Measurements from ENCODE around the gene RSBN1L.

Gene RSBN1L

GRCh38 chr7:77684030-77684429 is 12.2 kb upstream of the RSBN1L start:
- no peak for DNase-seq (ENCODE audit: low spot score)
- in situ Hi-C loops (cut with MboI; ENCODE audit: low sequenced_read_pairs, unreplicated experiment) = no loop called here
- TF ChIP-seq CTCF (IDR thresholded peaks at IDR 0.05; ENCODE audit: borderline replicate concordance, control extremely low read depth, extremely low read depth, insufficient read depth, missing control alignments) = no peak

GRCh38 chr7:77685233-77685632 is 11.0 kb upstream of the RSBN1L start:
- no peak for DNase-seq (ENCODE audit: low spot score)
- TF ChIP-seq CTCF (IDR thresholded peaks at IDR 0.05; ENCODE audit: borderline replicate concordance, control extremely low read depth, extremely low read depth, insufficient read depth, missing control alignments) = no peak
- in situ Hi-C loops (cut with MboI; ENCODE audit: low sequenced_read_pairs, unreplicated experiment) = no loop called here

GRCh38 chr7:77687100-77687746 is 9.0 kb upstream of the RSBN1L start:
- TF ChIP-seq CTCF (IDR thresholded peaks at IDR 0.05; ENCODE audit: borderline replicate concordance, control extremely low read depth, extremely low read depth, insufficient read depth, missing control alignments) = no peak
- in situ Hi-C loops (cut with MboI; ENCODE audit: low sequenced_read_pairs, unreplicated experiment) = no loop called here
- DNase-seq (ENCODE audit: low spot score) = no peak

- DNase-seq (ENCODE audit: low spot score) = no peak
- in situ Hi-C loops (cut with MboI; ENCODE audit: low sequenced_read_pairs, unreplicated experiment) = no loop called here
- no peak for TF ChIP-seq CTCF (IDR thresholded peaks at IDR 0.05; ENCODE audit: borderline replicate concordance, control extremely low read depth, extremely low read depth, insufficient read depth, missing control alignments)
Measured at GRCh38 chr7:77687747-77688144, 8.5 kb upstream of the RSBN1L start.

GRCh38 chr7:77690289-77690688 is 6.0 kb upstream of the RSBN1L start:
- TF ChIP-seq CTCF (IDR thresholded peaks at IDR 0.05; ENCODE audit: borderline replicate concordance, control extremely low read depth, extremely low read depth, insufficient read depth, missing control alignments) = no peak
- in situ Hi-C loops (cut with MboI; ENCODE audit: low sequenced_read_pairs, unreplicated experiment) = no loop called here
- DNase-seq (ENCODE audit: low spot score) = no peak

GRCh38 chr7:77691892-77692491 is 4.3 kb upstream of the RSBN1L start:
- in situ Hi-C loops (cut with MboI; ENCODE audit: low sequenced_read_pairs, unreplicated experiment) = no loop called here
- DNase-seq (ENCODE audit: low spot score) = no peak
- TF ChIP-seq CTCF (IDR thresholded peaks at IDR 0.05; ENCODE audit: borderline replicate concordance, control extremely low read depth, extremely low read depth, insufficient read depth, missing control alignments) = no peak

Measured in GM13976 (cell line).